K562 (cell line): Measurements from ENCODE around the gene SLC38A10.

Experiments
- CTCF ChIP-seq, 3 experiments: IDR thresholded peaks in 2 of 3; conservative IDR thresholded peaks in 1 of 3; 2 replicates each; pipeline ENCODE4 v1.5.1; 2011 to 2012; ENCODE audit warnings: low read length in 3 of 3, mild to moderate bottlenecking in 3 of 3, control low read depth in 2 of 3, improper control_type of control experiment in 1 of 3, inconsistent platforms in 1 of 3, low read depth in 1 of 3, mixed read lengths in 1 of 3, moderate library complexity in 1 of 3; ENCODE audit not compliant: insufficient read depth in 2 of 3
- ETV6 ChIP-seq, 3 experiments: fragments of 150-350 bp in 1 of 3; sonication (generic) in 1 of 3; formaldehyde crosslinking in 1 of 3; IDR thresholded peaks; 2 replicates each; pipeline versions ENCODE4 v1.6.1 to v1.8.0; 2014 to 2022; ENCODE audit warnings: borderline replicate concordance in 2 of 3, low read depth in 2 of 3, antibody characterized with exemption in 1 of 3, low read length in 1 of 3, mild to moderate bottlenecking in 1 of 3, missing genetic modification reagents in 1 of 3
- NR3C1 ChIP-seq: sonication (generic); formaldehyde crosslinking; IDR thresholded peaks from 2 replicates; pipeline ENCODE4 v1.8.1; 2022; ENCODE audit warnings: missing genetic modification reagents
- TBL1XR1 ChIP-seq, 2 experiments: IDR thresholded peaks; 2 replicates each; pipeline ENCODE4 v1.6.1; 2012; ENCODE audit warnings: improper control_type of control experiment in 2 of 2, low read length in 2 of 2, mild to moderate bottlenecking in 1 of 2
- ZNF512 ChIP-seq: IDR thresholded peaks from 2 replicates; pipeline ENCODE4 v1.6.1; 2016; ENCODE audit warnings: missing genetic modification characterization, missing compliant biosample characterization

GRCh38 chr17:81221371-81221841, 73.7 kb downstream of the SLC38A10 start:
- TF ChIP-seq ETV6 (IDR thresholded peaks at IDR 0.05; ENCODE audit: borderline replicate concordance in 1 of 2, low read depth in 2 of 2, low read length in 1 of 2) (no peak), ETV6 (CRISPR knock-in tag; IDR thresholded peaks at IDR 0.05; ENCODE audit: borderline replicate concordance) (no peak), NR3C1 (CRISPR knock-in tag) (no peak), TBL1XR1 (IDR thresholded peaks at IDR 0.05; ENCODE audit: low read length in 2 of 2) (no peak), CTCF (IDR thresholded peaks at IDR 0.05 in 2 of 3, conservative IDR thresholded peaks at IDR 0.05 in 1 of 3; ENCODE audit: insufficient read depth in 2 of 3, low read depth in 1 of 3, low read length in 3 of 3) (no peak), ZNF512 (tag) (no peak)
